Measurements from ENCODE around the gene PPM1H.
A peak's percentile ranks its signal among the peaks of the same experiment; 100 is the strongest.

The PPM1H gene

DNA sequence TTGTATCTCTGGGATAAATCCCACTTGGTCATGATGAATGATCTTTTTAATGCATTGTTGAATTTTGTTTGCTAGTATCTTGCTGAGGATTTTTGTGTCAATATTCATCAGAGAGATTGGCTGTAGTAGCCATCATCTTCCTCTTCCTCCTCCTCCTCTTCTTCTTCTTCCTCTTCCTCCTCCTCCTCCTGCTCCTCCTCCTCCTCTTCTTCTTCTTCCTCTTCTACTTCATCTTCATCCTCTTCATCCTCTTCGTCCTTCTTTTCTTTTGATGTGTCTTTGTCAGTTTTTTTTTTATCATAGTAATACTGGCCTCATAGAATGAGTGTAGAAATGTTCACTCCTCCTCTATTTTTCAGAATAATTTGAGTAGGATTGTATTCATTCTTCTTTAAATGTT lies 15.4 kb upstream of the PPM1H start:
- Histone ChIP-seq H3K9me3 (ENCODE audit: control insufficient read depth, insufficient read depth, low read depth, low read length) (no peaks in the 10 kb centered on the region), H3K4me3 (ENCODE audit: low read depth, low read length) (no peak overlapping the region), H3K27ac (ENCODE audit: extremely low read depth, low read depth, low read length) (no peak overlapping the region), H3K36me3 (ENCODE audit: control insufficient read depth in 2 of 2, insufficient read depth in 1 of 2, low read length in 2 of 2) (no peaks in the 10 kb centered on the region), H3K4me1 (ENCODE audit: control insufficient read depth, insufficient read depth, low read length) (no peaks in the 10 kb centered on the region)
- CTCF ChIA-PET: no interaction called here
- TF ChIP-seq ZNF555 (tag by site-specific recombination; conservative IDR thresholded peaks at IDR 0.05) (no peak), ZNF501 (tag by site-specific recombination; IDR thresholded peaks at IDR 0.05) (no peak)
- TF ChIP-seq, protein P1, sequence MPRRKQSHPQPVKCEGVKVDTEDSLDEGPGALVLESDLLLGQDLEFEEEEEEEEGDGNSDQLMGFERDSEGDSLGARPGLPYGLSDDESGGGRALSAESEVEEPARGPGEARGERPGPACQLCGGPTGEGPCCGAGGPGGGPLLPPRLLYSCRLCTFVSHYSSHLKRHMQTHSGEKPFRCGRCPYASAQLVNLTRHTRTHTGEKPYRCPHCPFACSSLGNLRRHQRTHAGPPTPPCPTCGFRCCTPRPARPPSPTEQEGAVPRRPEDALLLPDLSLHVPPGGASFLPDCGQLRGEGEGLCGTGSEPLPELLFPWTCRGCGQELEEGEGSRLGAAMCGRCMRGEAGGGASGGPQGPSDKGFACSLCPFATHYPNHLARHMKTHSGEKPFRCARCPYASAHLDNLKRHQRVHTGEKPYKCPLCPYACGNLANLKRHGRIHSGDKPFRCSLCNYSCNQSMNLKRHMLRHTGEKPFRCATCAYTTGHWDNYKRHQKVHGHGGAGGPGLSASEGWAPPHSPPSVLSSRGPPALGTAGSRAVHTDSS (tag by site-specific recombination; IDR thresholded peaks at IDR 0.05): peak; percentile 96
- POLR2A ChIA-PET: no interaction called here

DNA sequence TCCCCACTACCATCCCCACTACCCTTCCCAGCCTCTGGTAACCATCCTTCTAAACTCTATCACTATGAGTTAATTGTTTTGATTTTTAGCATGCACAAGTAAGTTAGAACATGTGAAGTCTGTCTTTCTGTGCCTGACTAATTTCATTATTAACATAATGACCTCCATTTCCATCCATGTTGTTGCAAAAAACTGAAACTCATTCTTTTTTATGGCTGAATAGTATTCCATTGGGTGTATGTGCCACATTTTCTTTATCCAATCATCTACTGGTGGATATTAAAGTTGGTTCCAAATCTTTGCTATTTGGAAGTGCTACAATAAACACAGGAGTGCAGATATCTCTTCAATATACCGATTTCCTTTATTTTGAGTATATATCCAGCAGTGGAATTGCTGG lies 13.2 kb upstream of the PPM1H start:
- POLR2A ChIA-PET: no interaction called here

DNA sequence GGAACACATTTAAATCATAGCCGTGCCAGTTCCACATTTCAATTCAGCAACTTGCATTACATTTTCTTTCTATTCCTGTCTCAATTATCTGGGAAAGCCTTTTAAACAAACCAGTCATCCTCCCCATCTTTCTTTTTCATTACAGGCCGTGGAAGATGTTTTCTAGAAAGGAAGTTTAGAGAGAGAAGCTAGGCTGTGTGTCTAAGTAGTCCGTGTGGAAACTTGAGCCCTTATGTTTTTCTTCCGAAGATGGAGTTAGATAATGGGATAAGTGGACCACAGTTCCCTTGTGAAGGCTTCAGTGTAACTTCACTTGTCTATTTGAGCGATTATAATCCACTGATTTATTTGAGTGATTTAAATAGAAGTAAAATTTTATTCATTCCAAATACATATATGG lies 12.4 kb upstream of the PPM1H start:
- no peak overlapping the region for H3K4me3 ChIP-seq (ENCODE audit: low read depth, low read length)
- CTCF ChIA-PET: interaction anchor here (1.6 kb wide), 1 partner anchor 12 kb away, joined by 4 read pairs; the partner anchor contains the start of gene PPM1H
- TF ChIP-seq ZNF830 (tag by site-specific recombination; IDR thresholded peaks at IDR 0.05; ENCODE audit: low read depth): no peak
- TF ChIP-seq, protein P2, sequence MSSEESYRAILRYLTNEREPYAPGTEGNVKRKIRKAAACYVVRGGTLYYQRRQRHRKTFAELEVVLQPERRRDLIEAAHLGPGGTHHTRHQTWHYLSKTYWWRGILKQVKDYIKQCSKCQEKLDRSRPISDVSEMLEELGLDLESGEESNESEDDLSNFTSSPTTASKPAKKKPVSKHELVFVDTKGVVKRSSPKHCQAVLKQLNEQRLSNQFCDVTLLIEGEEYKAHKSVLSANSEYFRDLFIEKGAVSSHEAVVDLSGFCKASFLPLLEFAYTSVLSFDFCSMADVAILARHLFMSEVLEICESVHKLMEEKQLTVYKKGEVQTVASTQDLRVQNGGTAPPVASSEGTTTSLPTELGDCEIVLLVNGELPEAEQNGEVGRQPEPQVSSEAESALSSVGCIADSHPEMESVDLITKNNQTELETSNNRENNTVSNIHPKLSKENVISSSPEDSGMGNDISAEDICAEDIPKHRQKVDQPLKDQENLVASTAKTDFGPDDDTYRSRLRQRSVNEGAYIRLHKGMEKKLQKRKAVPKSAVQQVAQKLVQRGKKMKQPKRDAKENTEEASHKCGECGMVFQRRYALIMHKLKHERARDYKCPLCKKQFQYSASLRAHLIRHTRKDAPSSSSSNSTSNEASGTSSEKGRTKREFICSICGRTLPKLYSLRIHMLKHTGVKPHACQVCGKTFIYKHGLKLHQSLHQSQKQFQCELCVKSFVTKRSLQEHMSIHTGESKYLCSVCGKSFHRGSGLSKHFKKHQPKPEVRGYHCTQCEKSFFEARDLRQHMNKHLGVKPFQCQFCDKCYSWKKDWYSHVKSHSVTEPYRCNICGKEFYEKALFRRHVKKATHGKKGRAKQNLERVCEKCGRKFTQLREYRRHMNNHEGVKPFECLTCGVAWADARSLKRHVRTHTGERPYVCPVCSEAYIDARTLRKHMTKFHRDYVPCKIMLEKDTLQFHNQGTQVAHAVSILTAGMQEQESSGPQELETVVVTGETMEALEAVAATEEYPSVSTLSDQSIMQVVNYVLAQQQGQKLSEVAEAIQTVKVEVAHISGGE (tag by site-specific recombination; conservative IDR thresholded peaks at IDR 0.05; ENCODE audit: low read depth): peak; percentile 49; the same call in 1 of the 2 replicates
- peak; percentile 39 for TF ChIP-seq SETDB1 (IDR thresholded peaks at IDR 0.05; ENCODE audit: insufficient read length, low read length)
- no peak overlapping the region for H3K27ac ChIP-seq (ENCODE audit: extremely low read depth, low read depth, low read length)
- H3K9me3 ChIP-seq (ENCODE audit: control insufficient read depth, insufficient read depth, low read depth, low read length): no peaks in the 10 kb centered on the region
- POLR2A ChIA-PET: no interaction called here
- H3K4me1 ChIP-seq (ENCODE audit: control insufficient read depth, insufficient read depth, low read length): no peaks in the 10 kb centered on the region
- H3K36me3 ChIP-seq (ENCODE audit: control insufficient read depth in 2 of 2, insufficient read depth in 1 of 2, low read length in 2 of 2): no peaks in the 10 kb centered on the region

More for the DNA sequence above, 13.2 kb upstream of the PPM1H start:
- Histone ChIP-seq H3K9me3 (ENCODE audit: control insufficient read depth, insufficient read depth, low read depth, low read length) (no peaks in the 10 kb centered on the region), H3K4me3 (ENCODE audit: low read depth, low read length) (no peak overlapping the region), H3K36me3 (ENCODE audit: control insufficient read depth in 2 of 2, insufficient read depth in 1 of 2, low read length in 2 of 2) (no peaks in the 10 kb centered on the region), H3K4me1 (ENCODE audit: control insufficient read depth, insufficient read depth, low read length) (no peaks in the 10 kb centered on the region), H3K27ac (ENCODE audit: extremely low read depth, low read depth, low read length) (no peak overlapping the region)
- TF ChIP-seq ZNF146 (tag by site-specific recombination; IDR thresholded peaks at IDR 0.05) (peak; percentile 82), ZNF202 (tag by site-specific recombination; IDR thresholded peaks at IDR 0.05; ENCODE audit: borderline replicate concordance) (no peak)
- CTCF ChIA-PET: no interaction called here

DNA sequence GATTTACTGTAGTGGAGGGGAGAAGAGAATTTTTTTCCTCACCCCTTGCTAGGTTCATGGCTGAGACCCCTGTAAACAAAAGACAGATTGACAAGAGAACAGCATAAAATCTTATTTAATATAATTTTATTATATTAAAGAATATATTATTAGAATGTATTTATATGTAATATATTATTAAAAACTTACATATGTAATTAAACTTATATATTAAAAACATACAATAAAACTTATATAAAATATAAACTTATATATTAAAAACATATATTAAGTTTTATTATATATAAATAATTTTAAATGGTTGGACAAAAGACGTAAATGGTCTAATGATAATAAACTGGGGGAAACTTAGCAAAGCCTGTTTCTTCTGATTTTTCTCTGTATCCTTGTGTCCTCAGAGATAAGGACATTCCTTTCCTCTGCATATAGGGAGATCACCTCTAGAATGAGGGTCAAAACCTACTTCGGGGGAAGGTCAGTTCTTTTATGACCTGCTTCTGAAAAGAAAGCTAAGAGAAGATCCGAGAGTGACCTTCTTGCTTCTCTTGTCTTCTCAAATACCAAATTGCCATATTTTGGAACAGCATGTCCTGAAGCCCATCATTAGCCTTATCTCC lies 8.9 kb upstream of the PPM1H start:
- ChIA-PET CTCF (no interaction called here), POLR2A (no interaction called here)
- Histone ChIP-seq H3K4me1 (ENCODE audit: control insufficient read depth, insufficient read depth, low read length) (peaks cover 6% of the 10 kb centered on the region), H3K4me3 (ENCODE audit: low read depth, low read length) (no peak overlapping the region), H3K9me3 (ENCODE audit: control insufficient read depth, insufficient read depth, low read depth, low read length) (no peaks in the 10 kb centered on the region), H3K36me3 (ENCODE audit: control insufficient read depth in 2 of 2, insufficient read depth in 1 of 2, low read length in 2 of 2) (no peaks in the 10 kb centered on the region), H3K27ac (ENCODE audit: extremely low read depth, low read depth, low read length) (no peak overlapping the region)
- no peak for TF ChIP-seq ZNF654 (tag by site-specific recombination; IDR thresholded peaks at IDR 0.05; ENCODE audit: low read depth)
- no peak for TF ChIP-seq ZNF501 (tag by site-specific recombination; IDR thresholded peaks at IDR 0.05)
- TF ChIP-seq, protein P3, sequence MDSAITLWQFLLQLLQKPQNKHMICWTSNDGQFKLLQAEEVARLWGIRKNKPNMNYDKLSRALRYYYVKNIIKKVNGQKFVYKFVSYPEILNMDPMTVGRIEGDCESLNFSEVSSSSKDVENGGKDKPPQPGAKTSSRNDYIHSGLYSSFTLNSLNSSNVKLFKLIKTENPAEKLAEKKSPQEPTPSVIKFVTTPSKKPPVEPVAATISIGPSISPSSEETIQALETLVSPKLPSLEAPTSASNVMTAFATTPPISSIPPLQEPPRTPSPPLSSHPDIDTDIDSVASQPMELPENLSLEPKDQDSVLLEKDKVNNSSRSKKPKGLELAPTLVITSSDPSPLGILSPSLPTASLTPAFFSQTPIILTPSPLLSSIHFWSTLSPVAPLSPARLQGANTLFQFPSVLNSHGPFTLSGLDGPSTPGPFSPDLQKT (IDR thresholded peaks at IDR 0.05; ENCODE audit: borderline replicate concordance, low read depth, low read length): no peak
- TF ChIP-seq ZNF248 (tag by site-specific recombination; IDR thresholded peaks at IDR 0.05): no peak
- no peak for TF ChIP-seq ZNF121 (tag by site-specific recombination; IDR thresholded peaks at IDR 0.05)
- TF ChIP-seq, protein P4, sequence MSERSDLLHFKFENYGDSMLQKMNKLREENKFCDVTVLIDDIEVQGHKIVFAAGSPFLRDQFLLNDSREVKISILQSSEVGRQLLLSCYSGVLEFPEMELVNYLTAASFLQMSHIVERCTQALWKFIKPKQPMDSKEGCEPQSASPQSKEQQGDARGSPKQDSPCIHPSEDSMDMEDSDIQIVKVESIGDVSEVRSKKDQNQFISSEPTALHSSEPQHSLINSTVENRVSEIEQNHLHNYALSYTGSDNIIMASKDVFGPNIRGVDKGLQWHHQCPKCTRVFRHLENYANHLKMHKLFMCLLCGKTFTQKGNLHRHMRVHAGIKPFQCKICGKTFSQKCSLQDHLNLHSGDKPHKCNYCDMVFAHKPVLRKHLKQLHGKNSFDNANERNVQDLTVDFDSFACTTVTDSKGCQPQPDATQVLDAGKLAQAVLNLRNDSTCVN (tag by site-specific recombination; optimal IDR thresholded peaks at IDR 0.05): no peak
- no peak for TF ChIP-seq ZNF560 (tag by site-specific recombination; IDR thresholded peaks at IDR 0.05; ENCODE audit: borderline replicate concordance)
- TF ChIP-seq ZNF48 (tag by site-specific recombination; IDR thresholded peaks at IDR 0.05): no peak
- no peak for TF ChIP-seq ZSCAN16 (tag by site-specific recombination; IDR thresholded peaks at IDR 0.05)
- TF ChIP-seq TCF7L2 (IDR thresholded peaks at IDR 0.05; ENCODE audit: borderline replicate concordance, low read depth, low read length): no peak
- TF ChIP-seq ZNF660 (tag by site-specific recombination; IDR thresholded peaks at IDR 0.05): no peak
- TF ChIP-seq, protein P1 (tag by site-specific recombination; IDR thresholded peaks at IDR 0.05): no peak
- no peak for TF ChIP-seq ZNF791 (tag by site-specific recombination; IDR thresholded peaks at IDR 0.05)
